Limb (tissue), 2 donors: Measurements from ENCODE around the gene HLA-DQA1.
"Not testable (repeated sequence)": the region's sequence is repeated elsewhere in the genome, so short reads cannot be mapped to it uniquely, and the experiment has no call there.

Experiments used
- DNase-seq, 2 donors: peaks; one replicate each; pipeline ENCODE4 v3.0.0-alpha.2; 2016; ENCODE audit errors: extremely low spot score in 2 of 2

HLA-DQA1 gene

GRCh38 chr6:32637219-32637880 lies at the start of gene HLA-DQA1:
HLA-DQA1 (plus strand) TSS chr6:32637406; CDS start chr6:32637459, 53 bp downstream.
- no peak for DNase-seq

DNA sequence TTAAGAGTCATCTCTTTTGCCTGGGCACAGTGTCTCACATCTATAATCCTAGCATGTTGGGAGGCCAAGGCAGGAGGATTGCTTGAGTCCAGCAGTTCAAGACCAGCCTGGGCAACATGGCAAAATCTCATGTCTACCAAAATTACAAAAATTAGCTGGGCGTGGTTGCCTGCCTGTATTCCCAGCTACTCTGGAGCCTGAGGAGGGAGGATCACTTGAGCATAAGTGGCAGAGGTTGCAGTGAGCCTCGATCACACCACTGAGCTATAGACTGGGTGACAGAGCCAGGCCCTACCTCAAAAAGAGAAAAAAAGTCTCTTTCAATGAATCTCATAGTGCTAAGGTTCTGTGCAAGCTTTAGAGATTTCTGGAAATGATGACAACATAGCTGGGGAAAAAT lies 49.0 kb upstream of the HLA-DQA1 start:
- DNase-seq: no peak

- DNase-seq: peak in 1 of 2 donors; percentile 27
Observed at GRCh38 chr6:32589596-32590449, 47.4 kb upstream of the HLA-DQA1 start, which contains the start of gene HLA-DRB1. HLA-DRB1 (minus strand) TSS chr6:32589848; CDS start chr6:32589742, 106 bp downstream.

DNA sequence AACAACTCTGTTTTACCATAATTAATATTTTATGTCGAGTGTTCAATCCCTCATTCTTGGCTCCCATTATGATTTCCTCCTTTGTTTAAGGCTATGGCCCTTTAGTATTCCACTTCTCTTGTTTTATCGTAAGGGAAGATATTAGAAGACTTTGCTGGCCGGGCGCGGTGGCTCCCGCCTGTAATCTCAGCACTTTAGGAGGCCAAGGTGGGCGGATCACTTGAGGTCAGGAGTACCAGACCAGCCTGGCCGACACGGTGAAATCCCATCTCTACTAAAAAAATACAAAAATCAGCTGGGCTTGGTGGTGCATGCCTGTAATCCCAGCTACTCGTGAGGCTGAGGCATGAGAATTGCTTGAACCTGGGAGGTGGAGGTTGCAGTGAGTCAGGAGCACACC lies 46.5 kb upstream of the HLA-DQA1 start:
- not testable (repeated sequence) for DNase-seq

DNA sequence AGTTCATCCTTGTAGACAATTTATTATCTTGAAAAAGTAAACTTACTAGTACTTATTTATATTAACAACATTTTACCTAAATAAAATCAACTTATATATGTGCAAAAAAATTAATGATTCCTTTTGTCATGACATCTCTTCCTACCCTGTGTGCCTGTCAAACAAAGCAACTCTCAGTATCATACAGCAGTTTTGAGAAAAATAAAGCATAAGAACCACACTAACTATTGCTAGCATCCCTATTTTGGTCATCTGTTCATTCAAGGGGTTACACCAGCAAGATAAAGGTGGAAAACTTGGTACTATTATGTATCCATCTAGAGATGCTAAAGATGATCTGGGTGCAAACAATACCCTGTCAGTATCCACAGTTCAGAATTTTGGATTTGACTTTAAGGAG lies 40.2 kb upstream of the HLA-DQA1 start:
- no peak for DNase-seq

DNA sequence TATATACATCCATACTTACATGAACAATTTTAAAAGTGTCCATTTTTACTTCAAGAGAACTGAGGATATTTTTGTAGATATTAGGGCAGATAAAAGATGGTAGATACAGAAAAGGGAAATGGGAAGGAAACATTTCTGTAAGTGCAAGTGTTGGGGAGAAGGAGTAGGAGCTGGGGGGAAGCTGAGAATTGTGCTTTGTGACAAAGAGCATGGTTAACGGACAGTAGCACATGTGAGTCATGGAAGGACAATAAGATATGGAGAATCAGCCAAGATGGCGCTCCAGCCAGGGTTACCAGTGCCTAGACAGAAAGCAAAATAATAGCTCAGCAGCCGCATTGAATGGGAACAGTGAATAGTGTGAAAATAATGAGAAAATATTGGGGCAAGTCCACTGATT lies 34.8 kb upstream of the HLA-DQA1 start:
- DNase-seq: no peak

- no peak for DNase-seq
Observed at GRCh38 chr6:32603222-32603621, 34.0 kb upstream of the HLA-DQA1 start.

DNA sequence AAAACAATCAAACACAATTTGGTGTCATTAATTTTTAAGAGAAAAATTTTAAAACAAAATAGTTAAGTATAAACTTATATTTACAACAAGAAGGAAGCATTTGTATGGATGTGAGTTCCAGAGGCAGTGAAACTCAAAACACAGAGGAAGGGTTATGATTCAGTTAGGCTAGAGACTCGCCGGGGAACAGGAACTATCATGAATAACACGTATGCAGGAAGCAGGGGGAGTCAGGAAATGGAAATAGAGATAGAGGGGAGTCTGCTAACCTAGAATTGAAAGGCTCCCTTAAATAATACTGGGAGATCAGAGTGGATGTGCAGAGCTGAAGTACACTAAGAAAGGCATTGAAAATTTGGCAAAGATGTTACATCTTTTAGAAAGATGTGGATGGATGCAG lies 33.3 kb upstream of the HLA-DQA1 start:
- no peak for DNase-seq

- no peak for DNase-seq
Observed at GRCh38 chr6:32604434-32604877, 32.8 kb upstream of the HLA-DQA1 start.

DNA sequence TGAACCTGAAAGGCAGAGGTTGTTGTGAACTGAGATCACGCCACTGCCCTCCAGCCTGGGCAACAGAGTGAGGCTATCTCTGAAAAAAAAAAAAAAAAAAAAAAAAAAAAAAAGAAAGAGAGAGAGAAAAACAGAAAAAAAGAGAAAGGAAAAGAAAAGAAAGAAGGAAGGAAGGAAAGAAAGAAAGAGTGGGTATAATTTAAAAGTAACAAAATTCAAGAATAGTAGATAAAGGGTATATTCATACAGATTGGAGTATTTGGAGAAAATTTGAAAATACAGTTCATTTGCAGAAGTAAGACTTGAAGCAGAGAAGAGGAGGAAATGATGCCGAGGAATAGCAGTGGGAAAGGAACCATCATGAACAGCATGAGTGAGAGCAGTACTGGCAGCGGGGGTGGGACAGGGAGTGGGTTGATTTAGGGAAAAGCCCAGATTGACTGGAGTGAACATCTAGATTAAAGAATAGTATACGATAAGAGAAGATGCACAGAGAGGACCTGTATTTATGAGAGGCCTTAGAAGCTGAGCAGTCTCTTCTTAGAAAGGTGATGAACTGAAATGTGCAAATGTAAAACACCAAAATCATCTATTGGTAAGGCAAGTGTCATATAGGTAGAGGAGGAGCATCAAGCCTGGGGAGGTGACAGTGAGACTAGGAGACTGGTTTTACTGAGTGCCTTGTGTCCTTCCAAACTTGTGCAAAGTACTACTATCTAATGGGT lies 29.8 kb upstream of the HLA-DQA1 start:
- no peak for DNase-seq

DNA sequence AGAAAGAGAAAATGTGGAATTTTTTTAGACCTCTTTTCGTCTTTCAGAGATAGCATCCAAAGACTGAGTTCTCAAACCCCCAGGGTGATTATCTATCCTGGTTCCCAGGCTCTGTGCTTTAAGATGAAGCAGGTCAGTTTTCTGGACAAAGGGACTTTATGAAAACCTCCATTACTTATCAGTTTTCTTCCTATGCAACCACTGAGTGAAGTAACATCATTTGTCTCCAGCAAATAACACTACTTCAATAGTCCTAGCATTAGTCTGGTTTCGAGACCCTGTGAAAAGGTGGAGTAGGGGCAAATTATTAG lies 29.3 kb upstream of the HLA-DQA1 start:
- no peak for DNase-seq

DNA sequence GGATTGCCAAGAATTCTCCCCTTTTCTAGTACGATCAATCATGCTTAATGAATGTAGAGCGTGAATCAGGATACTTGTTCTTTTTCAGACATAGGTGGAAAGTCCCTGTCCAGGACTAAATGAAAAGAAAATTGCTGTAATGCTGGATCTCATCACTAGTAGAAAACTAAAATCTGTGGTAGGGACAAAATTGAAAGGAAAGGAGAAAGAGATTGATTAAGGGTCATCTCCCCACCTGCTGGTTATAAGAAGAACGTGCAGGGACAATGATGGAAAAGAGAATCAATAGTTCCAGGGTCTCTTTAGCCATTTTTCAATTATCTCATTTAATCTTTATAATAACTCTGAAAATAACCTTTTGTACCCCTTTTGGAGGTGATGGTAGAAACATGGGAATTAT lies 28.8 kb upstream of the HLA-DQA1 start:
- no peak for DNase-seq

DNA sequence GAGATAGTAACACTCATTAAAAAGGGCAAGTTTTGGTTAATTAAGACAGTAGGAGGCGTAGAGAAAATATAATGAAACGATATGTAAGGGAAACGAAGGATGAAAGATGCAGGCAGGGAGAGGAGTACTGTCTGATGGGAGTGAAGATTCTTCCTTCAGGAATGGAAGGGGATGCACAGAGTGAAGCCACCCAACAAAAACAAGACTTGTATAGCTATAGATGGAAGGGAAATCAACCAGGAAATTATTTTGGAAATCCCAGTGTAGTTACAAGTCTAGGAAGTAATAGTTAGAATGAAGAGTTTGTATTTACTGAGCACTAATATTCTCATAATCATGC lies 27.8 kb upstream of the HLA-DQA1 start:
- no peak for DNase-seq

DNA sequence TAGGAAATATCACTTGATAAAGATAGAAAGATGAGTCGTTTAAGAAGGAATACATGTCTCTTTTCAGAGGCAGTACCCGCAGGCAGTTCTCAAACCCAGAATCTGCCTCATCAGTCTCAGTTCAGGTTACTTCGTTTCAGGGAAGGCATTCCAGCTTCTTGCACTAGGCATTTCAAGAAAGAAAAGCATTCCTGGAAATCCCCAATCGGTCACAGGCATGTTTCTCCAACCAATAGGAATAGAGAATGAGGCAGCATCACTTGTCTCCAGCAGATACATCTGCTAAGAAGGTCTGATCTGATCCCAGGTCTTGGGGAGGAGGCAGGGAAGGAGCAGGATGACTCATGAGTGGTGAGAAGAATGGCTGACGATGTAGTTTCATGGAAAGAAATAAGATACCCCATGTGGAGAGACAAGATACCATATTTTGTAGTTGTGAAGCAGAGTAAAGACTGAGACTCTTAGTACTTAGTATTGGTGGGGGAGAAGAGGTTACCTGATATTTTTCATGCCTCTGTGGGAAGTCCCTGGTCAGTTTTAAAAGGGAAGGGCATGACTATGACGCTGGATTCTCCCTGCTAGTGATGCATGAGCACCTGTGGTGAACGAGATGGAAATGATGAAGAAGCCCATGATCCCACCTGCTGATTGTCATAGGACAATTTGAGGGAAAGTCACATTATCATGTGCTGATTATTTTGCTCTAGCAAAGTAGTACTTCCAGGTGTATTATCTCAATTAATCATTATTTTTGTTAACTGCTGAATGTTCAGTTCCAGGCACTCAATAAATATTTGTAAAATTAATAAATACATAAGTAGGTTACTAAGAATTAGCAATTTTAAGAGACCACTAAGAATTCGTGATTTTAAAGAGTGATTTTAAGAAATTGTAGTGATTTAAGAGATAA lies 27.2 kb upstream of the HLA-DQA1 start:
- peak; percentile 53 to 73 for DNase-seq

GRCh38 chr6:32610682-32611296 lies 26.4 kb upstream of the HLA-DQA1 start:
- no peak for DNase-seq

DNA sequence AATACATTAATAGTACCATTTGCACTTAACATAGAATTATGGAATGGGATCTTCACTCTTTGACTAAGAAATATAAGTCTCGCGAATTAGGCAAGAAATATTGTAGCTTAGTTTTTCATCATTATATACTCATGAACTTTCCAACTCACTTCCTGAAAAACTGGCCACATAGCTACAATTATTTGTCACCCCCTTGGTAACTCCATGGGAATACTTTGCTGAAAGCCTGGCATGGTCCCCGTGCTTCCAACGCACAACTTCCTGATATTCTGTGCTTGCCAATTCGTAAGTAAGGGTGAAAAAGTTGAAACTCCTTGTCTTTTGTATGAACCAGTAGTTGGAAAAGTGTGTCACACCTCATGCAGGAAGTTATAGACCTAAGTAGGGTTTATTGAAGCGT lies 23.7 kb upstream of the HLA-DQA1 start:
- no peak for DNase-seq

- no peak for DNase-seq
Observed at GRCh38 chr6:32614366-32615081, 22.7 kb upstream of the HLA-DQA1 start.

DNA sequence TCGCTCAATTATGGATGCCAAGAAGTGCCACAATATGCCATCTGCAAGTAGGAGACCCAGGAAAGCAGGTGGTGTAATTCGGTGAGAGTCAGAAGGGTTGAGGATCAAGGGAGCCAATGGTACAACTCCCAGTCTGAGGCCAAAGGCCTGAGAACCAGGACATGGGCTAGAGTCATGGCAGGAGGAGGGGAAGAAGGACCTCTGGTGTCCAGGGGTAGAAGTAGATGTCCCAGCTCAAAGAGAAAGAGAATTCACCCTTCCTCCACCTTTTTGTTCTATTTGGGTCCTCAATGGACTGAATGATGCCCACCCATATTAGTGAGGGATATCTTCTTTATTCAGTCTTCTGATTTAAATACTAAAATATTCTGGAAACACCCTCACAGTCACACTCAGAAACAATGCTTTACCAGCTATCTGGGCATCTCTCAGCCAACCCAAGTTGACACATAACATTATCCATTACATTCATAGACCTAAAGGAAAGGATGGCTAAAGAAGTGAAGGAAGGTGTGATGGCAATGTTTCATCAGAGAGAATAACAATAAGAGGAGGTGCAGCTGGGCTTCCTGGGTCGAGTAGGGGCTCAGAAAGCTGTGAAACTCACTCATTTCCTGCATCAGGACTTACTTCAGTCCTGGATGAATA lies 21.2 kb upstream of the HLA-DQA1 start:
- DNase-seq: no peak

- no peak for DNase-seq
Observed at GRCh38 chr6:32617751-32618150, 19.5 kb upstream of the HLA-DQA1 start.

DNA sequence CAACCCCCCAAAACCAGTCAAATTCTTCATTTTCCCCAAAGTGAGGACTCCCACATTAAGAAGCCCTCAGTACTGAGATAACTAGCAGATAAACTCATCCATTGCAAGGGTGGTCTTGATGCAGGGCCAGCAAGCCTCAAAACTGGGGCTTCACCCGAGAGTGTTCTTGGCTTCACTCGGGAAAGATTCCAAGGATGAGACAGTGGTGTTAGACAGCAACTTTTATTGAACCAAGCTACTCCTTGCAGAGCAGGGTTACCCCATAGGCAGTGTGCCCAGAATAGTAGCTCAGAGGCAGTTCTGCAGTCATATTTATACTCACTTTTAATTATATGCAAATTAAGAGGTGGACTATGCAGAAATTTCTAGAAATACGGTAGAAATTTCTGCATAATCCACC lies 15.8 kb upstream of the HLA-DQA1 start:
- DNase-seq: no peak
